ENCODE measurements around the gene PHKG2. TPM values are rescaled to one million over a fixed set of nuclear protein-coding genes. Genes with fewer than 3 reads are reported as not detected.

The PHKG2 gene
- total RNA-seq, 1 experiment from 2014 or later = 35.3 TPM

- CTCF ChIA-PET = no interaction called here
- Histone ChIP-seq H3K27ac (ENCODE audit: low read depth, low read length, poor library complexity, severe bottlenecking) (no peak overlapping the region), H3K4me3 (ENCODE audit: low read depth, low read length, poor library complexity, severe bottlenecking) (no peak overlapping the region), H3K4me1 (ENCODE audit: insufficient read depth, low read length, poor library complexity, severe bottlenecking) (no peaks in the 10 kb centered on the region), H3K27me3 (replicated peaks; ENCODE audit: insufficient read depth, low read depth, low read length, poor library complexity) (no peaks in the 10 kb centered on the region), H3K36me3 (ENCODE audit: insufficient read depth, low read length, poor library complexity, severe bottlenecking) (peaks cover 14% of the 10 kb centered on the region), H3K9me3 (ENCODE audit: low read depth, low read length, poor library complexity, severe bottlenecking) (no peaks in the 10 kb centered on the region)
- no peak for DNase-seq (ENCODE audit: low spot score)
- intact Hi-C loops (cut with micrococcal nuclease; ENCODE audit: unreplicated experiment) = no loop called here
- POLR2A ChIA-PET (ENCODE audit: low non-redundant PET) = interaction anchor here (0.7 kb wide), 1 partner anchor 30 kb away, joined by 6 read pairs; no protein-coding TSS in a partner anchor
- no TSS peak for BruUV-seq (replicated peaks)
- TF ChIP-seq CTCF (conservative IDR thresholded peaks at IDR 0.05; ENCODE audit: low read depth, low read length) = no peak
- TF ChIP-seq EZH2 (IDR thresholded peaks at IDR 0.05; ENCODE audit: borderline replicate concordance, low read depth, low read length, poor library complexity, severe bottlenecking) = no peak
Observed at GRCh38 chr16:30753596-30753995, 5.4 kb downstream of the PHKG2 start.

GRCh38 chr16:30755955-30756780 lies 7.9 kb downstream of the PHKG2 start:
- ChIA-PET CTCF (no interaction called here), POLR2A (ENCODE audit: low non-redundant PET) (no interaction called here)
- Histone ChIP-seq H3K27me3 (replicated peaks; ENCODE audit: insufficient read depth, low read depth, low read length, poor library complexity) (no peaks in the 10 kb centered on the region), H3K9me3 (ENCODE audit: low read depth, low read length, poor library complexity, severe bottlenecking) (no peaks in the 10 kb centered on the region), H3K27ac (ENCODE audit: low read depth, low read length, poor library complexity, severe bottlenecking) (no peak overlapping the region), H3K4me3 (ENCODE audit: low read depth, low read length, poor library complexity, severe bottlenecking) (no peak overlapping the region), H3K36me3 (ENCODE audit: insufficient read depth, low read length, poor library complexity, severe bottlenecking) (peaks cover 18% of the 10 kb centered on the region), H3K4me1 (ENCODE audit: insufficient read depth, low read length, poor library complexity, severe bottlenecking) (no peaks in the 10 kb centered on the region)
- no TSS peak for BruUV-seq (replicated peaks)
- DNase-seq (ENCODE audit: low spot score) = no peak
- TF ChIP-seq CTCF (conservative IDR thresholded peaks at IDR 0.05; ENCODE audit: low read depth, low read length) (no peak), EZH2 (IDR thresholded peaks at IDR 0.05; ENCODE audit: borderline replicate concordance, low read depth, low read length, poor library complexity, severe bottlenecking) (no peak)
- intact Hi-C loops (cut with micrococcal nuclease; ENCODE audit: unreplicated experiment) = no loop called here

GRCh38 chr16:30756781-30757100 lies 8.5 kb downstream of the PHKG2 start:
- no peaks in the 10 kb centered on the region for H3K4me1 ChIP-seq (ENCODE audit: insufficient read depth, low read length, poor library complexity, severe bottlenecking)
- TF ChIP-seq EZH2 (IDR thresholded peaks at IDR 0.05; ENCODE audit: borderline replicate concordance, low read depth, low read length, poor library complexity, severe bottlenecking) = no peak
- TF ChIP-seq CTCF (conservative IDR thresholded peaks at IDR 0.05; ENCODE audit: low read depth, low read length) = no peak
- POLR2A ChIA-PET (ENCODE audit: low non-redundant PET) = no interaction called here
- BruUV-seq (replicated peaks) = no TSS peak
- H3K27ac ChIP-seq (ENCODE audit: low read depth, low read length, poor library complexity, severe bottlenecking) = no peak overlapping the region
- H3K36me3 ChIP-seq (ENCODE audit: insufficient read depth, low read length, poor library complexity, severe bottlenecking) = peaks cover 14% of the 10 kb centered on the region
- intact Hi-C loops (cut with micrococcal nuclease; ENCODE audit: unreplicated experiment) = no loop called here
- H3K27me3 ChIP-seq (replicated peaks; ENCODE audit: insufficient read depth, low read depth, low read length, poor library complexity) = no peaks in the 10 kb centered on the region
- CTCF ChIA-PET = no interaction called here
- no peak overlapping the region for H3K4me3 ChIP-seq (ENCODE audit: low read depth, low read length, poor library complexity, severe bottlenecking)
- H3K9me3 ChIP-seq (ENCODE audit: low read depth, low read length, poor library complexity, severe bottlenecking) = no peaks in the 10 kb centered on the region
- DNase-seq (ENCODE audit: low spot score) = no peak
